RKO (cell line): ENCODE measurements around the gene ARHGAP27.

Experiments
- DNase-seq: peaks from one replicate; pipeline ENCODE4 v3.0.0-alpha.2; 2016; ENCODE audit warnings: low spot score

Gene ARHGAP27

GRCh38 chr17:45430738-45431530 is 1.7 kb downstream of the ARHGAP27 start:
- no peak for DNase-seq

DNA sequence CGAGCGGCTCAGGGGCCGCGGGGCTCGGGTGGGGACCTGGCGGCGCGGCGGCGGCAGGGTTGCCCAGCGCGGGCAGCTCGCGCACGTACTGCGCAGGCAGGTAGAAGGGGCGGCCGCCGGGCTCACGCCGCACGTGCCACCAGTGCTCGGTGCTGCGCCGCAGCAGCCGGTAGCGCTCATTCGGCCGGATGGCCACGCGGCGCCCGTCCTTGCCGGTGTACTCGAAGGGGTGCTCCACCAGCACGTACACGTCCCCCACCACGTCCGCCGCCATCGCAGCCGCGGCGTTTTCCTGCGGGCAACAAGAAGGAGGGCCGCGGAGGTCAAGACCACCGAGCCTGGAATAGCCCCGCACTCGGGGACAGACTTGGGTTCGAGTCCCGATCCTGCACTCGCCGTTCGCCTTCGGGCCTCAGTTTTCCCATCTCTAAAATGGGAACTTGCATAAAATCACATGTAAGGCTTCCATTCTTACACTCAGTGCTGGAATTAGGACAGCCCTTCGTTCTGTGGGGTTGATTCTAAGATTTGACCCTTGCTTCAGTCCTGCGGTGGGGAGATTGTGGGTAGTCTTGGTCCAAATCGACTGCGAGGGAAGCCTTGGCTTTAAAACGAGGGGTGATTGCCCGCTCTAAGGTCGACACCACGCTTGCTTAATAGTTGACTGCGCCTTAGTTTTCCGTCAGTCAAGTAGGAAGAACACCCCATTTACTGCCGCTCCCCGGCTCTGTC is 2.5 kb downstream of the ARHGAP27 start:
- DNase-seq: no peak

DNA sequence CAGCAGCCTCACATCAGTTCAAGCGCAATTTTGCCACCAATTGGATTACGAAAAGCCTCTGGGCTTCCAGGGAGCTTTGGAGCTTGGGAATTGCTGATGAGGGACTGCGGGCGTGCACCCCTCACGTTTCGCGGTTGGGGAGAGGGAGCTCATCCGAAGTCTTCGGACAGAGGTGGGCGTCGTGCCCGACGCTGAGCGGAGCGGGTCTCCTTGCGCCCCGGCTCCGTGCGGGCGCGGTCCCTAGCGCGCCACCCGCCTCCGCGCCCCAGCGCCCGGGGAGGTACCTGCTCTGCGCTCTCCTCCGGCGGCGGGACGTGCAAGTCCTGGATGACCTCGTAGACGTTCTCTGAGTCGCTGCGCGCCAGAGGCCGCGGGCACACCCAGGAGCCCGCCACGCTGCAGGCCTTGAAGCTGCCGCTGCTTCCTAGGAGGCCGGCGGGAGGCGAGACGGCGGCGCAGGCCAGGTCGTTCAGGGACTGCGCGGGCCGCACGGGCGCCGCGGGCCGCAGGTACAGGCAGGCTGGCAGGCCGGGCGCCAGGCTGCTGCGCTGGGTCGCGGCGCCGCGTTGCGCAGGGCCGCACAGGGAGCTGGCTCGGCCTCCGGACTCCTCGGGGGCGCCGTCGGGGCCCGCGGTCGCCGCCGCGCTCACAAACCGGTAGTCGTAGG is 3.2 kb downstream of the ARHGAP27 start:
- DNase-seq: no peak

DNA sequence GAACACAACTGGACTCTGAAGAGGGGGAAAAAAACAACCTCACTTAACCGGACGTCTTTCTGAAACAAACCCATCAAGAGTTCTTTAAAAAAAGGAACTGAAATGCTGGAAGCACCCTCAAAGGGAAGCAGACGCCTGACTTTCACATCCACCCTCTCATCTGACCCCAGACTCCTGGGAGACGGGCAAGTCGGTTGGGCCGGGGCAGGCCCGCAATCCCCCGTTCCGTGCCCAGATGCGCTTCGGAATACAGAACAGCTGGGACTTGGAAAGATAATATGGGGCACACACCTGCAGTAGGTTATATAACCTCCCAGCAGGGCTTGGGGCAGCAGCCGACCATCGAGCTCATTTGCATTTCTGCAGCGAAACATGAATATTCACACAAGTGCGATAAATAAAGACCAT is 3.7 kb downstream of the ARHGAP27 start:
- no peak for DNase-seq

DNA sequence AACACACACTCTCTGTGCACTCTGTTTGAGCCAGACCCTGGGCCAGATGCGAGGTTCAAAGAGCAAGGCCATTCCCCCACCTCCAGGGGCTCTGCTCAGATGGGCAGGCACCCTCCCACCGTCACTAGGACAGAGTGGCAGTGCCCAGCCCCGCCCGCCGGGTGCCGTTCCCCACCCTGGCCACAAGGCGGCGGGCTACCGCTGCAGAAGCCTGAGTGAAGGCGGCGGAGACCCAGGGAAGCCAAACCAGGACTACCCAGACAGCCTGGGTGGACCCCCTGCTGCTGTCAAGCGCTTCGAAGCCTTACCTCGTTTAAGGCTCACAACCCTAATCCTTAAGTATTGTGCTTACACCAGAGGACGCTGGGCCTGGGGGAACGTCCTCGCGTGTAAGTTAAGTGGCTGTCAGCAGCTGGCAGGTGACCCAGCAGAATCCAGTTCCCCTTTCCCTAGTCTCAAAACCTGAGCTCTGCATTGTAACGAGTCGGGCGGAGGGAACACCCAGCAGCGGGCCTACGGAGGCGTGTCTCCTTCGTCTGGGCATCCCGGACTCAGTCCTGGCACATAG is 4.5 kb downstream of the ARHGAP27 start:
- DNase-seq: peak; percentile 78

GRCh38 chr17:45427181-45427835 is 5.4 kb downstream of the ARHGAP27 start:
- no peak for DNase-seq

DNA sequence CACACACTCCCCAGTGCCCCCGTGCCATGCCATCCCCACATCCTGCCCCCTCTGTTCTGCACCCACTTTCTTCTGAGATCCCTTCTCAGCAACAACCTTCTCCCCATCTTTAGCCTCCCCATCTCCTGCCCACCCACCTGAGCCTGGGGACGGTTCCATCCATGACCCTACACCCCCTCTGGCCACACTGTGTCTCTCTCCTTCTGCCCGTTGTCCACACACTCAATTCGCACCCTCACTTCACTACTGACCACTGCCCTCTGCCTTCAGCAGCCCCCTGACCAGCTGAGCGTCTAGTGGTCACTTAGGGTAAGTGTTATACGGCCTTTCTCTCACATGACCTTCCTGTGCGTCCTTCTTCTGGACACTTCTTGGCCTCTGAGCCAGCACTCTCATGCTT is 6.1 kb downstream of the ARHGAP27 start:
- DNase-seq: no peak

DNA sequence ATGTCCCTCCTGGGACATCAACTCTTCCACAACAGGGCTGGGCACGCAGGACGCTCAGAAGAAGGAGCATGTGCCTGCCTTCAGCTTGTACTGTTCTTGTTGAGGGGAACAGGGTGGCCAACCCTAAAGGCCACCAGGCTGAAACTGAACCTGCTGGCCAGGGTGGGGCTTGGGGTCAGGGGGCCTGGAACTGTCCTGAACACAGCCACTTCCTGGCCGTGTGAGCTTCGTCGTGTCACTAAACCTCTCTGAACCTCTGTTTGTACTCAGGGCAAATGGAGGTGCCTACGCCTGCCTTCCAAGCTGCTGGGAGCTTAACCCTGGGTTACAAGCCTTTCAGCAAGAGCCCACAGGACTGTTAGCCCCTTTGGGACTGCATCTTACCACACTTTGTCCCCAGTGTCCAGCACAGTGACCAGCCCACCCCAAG is 6.7 kb downstream of the ARHGAP27 start:
- DNase-seq: no peak

DNA sequence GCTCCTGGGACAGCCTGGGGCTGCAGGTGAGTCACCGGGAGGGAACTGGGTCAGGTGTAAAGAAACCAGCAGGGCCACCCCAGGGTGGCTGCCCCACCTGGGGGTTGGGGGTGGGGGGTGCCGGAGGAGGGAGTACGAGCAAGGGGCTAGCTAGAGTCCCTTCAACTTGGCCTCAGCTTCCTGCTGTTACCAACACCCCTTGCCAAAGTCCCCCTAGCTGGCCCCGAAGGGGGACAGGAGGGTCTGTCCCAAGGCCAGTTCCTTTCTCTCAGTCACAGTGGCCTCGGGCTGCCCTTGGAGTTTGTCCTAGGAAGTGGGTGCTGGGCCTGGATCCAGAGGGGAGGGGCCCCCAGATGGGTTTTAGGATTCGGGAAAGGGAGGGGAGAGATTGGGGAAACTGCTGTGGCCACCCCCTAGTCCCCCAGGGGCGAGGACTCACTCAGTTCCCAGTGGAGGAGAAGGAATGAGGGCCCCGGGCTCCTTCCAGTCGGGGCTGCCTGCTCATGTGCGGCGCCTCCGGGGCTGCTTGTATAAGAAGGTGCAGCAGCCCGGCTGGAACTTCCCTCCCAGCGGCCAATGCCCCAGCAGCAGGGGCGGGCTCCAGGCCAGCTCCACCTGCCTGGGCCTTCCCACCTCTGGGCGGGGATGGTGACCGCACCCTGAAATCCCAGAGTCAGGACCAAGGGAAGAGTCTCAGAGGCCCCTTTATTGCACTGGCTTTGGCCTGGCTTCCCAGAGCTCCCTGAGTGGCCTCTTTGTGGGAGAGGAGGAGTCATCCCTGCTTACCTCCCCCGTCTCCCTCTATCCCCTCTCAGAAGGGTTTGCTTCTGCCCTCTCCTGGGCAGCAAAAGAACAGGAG is 7.3 kb downstream of the ARHGAP27 start:
- DNase-seq: peak; percentile 91

DNA sequence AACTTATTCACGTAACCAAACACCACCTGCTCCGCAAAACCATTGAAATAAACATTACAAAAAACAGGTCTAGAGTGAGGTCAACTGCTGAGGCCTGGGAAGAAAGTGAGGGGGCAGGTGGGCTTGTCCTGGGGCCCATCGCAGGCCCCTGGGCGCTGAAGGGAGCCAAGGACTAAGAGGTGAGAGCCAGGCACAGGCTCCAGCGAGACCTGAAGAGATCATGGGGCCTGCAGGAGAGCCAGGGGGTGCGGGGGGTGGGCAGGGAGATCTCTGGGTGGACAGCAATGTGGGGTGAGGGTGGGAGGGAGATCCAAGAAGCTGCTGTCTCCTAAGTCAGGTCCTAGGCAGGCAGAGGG is 7.9 kb downstream of the ARHGAP27 start:
- DNase-seq: no peak

DNA sequence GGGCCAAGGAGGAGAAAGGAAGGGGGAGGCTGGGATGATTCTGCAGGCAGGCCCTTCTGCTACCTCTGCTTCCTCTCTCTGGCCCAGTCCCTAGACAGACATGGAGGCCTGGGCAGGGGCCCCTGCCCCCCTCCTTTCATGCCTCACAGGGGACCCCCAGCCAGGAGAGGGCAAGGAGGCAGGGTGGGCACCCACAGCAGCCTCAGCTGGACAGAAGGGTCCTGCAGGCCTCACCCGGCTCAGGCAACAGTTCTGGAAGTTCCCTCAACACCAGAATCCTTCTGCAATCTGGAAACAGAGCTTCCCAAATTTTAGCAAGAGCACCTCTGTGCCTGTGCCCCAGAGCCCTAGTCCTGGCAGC is 8.7 kb downstream of the ARHGAP27 start:
- DNase-seq: no peak

GRCh38 chr17:45423304-45423974 is 9.2 kb downstream of the ARHGAP27 start:
- no peak for DNase-seq

DNA sequence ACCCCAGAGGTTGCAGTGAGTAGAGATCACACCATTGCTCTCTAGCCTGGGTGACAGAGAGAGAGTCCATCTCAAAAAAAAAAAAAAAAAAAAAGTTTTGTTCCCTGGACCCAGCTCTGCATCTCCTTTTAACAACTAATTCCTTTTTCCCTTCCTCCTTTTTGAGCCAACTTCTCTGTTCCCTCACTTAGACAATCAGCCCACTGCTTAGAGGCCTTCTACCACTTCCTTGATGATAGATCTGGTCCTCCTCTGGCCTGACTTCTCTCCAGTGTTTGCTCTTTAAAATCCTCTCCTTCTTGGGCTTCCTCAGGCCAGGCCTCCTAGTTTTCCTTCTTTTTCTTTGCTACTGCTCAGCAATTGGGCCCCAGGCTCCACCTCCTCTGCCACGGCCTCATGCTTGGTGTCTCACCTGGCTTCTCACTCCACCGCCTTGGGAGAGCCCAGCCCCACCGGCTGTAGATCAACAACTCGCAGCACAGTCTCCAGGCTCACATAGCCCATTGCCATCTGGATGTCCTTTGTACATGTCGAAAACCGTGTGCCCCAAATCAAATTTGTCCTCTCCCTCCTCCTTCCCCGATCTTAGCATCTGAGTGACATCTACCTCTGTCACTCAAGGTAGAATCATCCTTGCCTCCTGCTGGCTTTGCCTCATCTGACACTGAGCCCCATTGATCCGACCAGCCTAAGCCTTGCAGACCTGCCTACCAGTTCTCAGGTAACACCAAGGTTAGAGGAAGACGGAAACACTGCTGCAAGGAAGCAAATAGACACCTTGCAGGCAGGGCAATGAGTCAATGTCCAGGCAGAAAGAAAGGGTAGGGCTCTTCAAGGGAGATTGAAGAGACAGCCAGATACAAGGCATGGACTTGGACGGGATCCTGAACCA is 17.4 kb downstream of the ARHGAP27 start:
- no peak for DNase-seq

- DNase-seq: no peak
These were observed 19.2 kb downstream of the ARHGAP27 start for GRCh38 chr17:45413498-45413923.

- DNase-seq: no peak
These were observed 21.1 kb downstream of the ARHGAP27 start for GRCh38 chr17:45411348-45412105.

GRCh38 chr17:45410144-45411091 is 22.3 kb downstream of the ARHGAP27 start:
- no peak for DNase-seq

DNA sequence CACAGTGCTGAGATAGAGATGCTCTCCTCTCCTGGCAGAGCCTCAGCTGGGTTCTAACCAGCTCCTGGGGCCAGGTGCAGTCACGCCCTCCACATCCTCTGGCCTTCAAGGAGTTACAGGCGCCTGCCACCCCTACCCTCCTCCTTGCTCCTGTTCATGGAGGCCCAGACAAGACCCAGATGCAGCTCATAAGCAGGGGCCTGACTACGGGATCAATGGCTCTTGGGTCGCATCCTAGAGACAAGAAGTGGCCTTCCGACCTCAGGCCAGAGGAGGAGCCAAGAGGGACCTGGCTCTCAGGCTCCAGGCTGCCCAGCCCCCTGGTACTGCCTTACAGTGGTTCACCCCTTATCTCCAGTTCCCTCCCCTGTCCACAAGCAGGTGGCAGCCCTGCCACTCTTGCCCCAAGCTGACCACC is 23.0 kb downstream of the ARHGAP27 start:
- no peak for DNase-seq
